Measurements from ENCODE around the gene FAXC.
"Not testable (repeated sequence)": the region's sequence is repeated elsewhere in the genome, so short reads cannot be mapped to it uniquely, and the experiment has no call there.

FAXC gene

DNA sequence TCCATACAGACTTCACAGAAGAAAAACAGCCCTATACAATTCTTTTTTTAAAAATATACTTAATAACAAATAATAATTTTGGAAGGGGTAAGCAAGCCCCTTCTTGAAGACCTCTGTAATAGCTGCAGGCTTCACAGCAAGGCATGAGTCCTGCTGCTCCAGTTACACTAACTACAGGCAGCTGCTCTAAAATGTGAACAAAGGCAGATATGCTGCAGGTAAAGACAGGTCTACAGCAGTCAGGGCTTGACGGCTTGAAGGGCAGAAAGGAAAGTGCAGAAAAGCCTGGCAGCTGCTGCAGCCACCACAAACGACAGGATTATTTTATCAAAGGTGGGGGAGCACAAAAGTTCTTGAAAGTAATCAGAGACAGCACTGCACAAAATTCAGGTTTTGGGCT is 11.3 kb downstream of the FAXC start:
- no peak for FAIRE-seq

DNA sequence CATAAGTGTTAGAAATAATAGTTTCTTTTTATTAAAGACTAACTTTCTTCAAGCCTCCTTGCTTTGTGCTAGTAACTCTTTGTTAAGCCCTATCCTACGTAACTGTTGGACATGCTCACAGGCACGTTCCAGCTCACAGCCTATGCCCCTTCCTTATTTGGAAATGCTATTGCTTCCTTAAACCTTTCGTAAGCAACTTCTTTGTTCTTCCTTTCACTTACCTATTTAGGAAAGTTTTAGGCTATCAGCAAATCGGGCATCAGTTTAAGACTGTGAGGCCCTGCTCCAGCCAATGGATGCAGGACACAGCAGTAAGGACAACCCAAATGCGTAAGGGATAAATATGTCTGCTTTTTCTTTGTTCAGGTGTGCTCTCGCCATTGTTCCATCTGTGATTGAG is 14.2 kb downstream of the FAXC start:
- not testable (repeated sequence) for FAIRE-seq

DNA sequence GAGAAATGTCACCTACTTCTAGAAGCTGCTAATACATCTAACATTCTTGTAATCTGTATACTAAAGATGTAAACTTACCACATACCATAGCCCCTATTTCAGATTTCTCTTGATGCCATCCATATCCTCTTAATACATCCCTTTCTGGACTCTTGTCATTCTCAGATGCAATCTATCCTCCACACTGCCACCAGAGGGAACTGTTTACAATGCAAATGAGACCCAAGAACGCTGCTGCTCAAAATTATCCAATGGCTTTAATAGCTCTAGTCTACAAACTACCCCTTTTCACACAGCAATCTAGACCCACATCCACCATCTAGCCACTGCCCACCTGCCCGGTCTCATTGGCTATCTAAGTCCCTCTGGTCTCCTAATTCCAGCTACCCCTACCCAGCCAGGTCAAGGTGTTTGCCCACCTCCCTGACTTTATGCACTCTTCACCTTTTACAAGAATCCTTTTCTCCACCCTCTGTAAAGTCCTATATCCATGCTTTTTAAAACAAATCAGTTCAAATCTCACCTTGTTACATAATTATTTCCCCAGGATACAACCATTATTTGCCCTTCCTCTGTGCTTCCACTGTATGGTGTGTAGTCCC is 14.8 kb downstream of the FAXC start:
- peak; percentile 56 for FAIRE-seq

DNA sequence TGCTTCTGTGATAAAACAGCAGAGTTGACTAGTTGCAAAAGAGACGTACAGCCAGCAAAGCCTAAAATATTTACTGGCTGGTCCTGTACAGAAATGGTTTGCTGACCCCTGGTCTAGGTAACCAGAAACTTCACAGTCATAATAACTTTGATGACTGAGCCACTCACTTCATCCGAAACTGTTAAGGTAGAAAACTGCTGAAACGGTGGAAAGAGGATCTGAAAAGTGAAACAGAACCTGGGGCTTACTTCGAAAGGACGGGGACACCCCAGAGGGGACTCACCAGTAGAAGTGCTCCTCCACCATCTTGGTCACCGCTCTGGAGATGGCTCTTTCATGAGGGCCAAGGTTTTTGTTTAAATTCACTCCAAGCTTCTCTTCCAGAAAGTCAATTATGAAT is 16.4 kb downstream of the FAXC start:
- no peak for FAIRE-seq

DNA sequence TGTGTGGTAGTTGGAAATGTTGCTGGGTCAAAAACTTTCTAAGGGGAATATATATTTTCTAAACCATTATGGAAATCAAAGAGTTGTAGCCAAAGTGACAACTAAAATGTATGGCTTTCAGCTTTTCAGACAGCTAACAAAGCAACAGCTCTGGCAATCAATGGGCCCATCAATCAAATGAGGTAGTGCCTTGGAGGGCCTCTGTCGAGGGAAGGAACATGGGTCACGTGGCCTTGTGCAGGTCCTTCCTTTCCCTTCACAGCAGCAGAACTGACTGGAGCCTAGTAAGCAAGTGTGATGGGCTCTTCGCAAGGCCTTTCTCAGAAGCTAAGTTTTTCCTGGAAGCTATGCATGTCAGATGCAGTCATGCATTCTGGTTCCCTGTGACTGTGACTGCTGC is 17.9 kb downstream of the FAXC start:
- FAIRE-seq = no peak

DNA sequence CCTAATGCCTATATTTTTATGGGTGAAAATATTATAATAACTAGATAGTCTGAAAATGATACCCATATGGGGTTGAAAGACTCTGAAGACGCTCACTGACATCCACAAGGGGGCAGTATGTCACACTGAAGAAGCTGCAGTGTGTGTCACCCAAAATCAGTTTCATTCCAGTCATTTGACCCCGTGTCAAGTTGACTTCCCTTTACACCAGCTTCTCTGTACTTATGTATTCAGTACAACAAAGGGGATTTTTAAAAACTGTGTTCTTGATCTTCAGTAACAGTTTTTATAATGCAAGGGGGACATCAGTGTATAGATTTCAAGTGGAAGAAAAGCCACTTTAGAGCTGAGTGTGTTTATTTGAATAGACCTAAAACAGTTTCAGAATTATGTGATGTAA is 19.3 kb downstream of the FAXC start:
- peak; percentile 13 for FAIRE-seq

DNA sequence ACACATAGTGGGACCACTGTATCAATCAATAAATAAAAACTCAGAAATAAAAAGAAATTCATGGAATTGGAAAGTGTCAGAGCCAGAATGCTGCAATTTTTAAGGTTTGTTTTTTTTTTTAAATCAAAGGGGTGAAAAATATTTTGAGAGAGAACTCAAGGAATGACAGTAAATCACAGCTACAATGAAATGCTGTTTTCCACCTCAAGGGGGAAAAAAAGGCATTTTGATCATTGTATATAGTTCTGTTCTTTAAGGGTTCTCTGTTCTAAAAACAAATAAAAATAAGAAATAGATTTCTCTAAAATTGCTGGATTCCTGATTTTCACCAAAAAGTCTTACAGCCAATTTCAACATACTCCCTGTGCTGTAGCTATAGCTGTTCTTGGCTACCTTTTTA is 24.5 kb downstream of the FAXC start:
- FAIRE-seq = no peak

DNA sequence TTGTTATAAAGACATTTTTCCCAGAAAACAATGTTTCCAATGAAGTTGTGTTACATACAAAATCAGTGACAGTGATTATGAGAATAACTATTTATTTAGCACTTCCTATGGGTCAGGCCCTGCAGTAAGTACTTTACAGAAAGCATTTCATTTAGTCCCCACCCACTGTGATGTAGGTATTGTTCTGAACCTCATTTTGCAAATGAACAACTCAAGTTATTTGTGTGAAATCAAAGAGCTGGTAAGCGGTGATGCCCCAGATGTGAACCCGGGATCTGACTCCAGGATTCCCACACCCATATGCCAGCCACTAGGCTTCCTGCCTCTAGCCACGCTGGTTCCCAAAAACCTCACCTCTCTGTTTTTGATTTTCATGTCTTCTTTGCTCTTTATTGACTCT is 30.9 kb downstream of the FAXC start:
- FAIRE-seq = no peak

DNA sequence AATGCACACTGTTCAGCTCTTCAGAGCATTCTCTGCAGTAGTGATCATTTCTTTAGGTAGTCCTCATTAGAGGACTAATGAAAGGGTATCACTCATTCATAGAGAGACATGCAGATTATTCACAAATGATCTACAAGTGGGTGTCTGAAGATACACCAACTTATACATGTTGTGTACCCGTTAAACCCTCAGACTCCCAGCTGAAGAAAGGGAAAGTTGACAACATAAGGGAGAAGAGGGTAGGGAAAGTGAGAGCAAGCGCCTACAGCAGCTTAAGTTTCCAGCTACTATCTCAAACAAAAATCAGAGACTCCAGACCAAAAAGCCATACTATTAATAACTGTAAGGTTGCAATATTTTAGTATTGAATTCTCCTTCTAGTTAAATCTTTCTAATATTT is 37.1 kb downstream of the FAXC start:
- FAIRE-seq = no peak

DNA sequence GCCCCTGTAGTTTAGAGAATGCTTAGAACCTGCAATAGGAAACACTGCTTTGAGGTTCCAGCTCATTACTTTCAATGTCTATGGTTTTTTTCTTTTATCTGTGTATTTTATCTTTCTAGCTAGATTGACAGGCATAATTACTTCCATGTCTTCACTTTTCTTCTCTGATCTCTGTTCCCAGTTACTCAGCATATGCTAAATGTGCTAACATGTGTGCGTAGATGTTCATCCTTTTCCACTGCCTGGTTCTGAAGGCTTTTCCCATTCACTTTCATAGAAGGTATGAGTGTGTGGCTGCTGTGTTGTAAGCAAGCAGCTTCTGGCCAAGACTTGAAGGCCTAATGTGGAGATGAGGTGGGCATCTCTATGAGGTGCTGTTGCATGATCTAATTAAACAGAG is 38.9 kb downstream of the FAXC start:
- FAIRE-seq = no peak

DNA sequence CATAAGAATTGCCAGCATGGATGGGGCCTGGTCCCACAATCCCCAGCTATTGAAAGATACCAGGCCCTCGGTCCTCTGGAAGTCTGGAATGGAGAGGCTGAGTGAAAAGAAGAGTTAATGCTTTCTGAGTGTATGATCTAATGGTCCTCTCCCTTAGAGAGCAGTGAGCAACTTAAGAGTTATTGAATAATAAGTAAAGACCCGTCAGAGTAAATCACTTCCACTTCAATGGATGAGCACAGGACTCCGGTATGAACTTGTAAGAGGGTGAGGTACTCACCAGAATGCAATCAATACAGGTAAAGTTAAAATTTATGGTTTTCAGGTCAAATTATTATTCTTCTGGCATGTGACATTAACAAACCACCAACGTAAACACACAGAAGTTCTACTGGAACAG is 39.9 kb downstream of the FAXC start:
- FAIRE-seq = no peak

DNA sequence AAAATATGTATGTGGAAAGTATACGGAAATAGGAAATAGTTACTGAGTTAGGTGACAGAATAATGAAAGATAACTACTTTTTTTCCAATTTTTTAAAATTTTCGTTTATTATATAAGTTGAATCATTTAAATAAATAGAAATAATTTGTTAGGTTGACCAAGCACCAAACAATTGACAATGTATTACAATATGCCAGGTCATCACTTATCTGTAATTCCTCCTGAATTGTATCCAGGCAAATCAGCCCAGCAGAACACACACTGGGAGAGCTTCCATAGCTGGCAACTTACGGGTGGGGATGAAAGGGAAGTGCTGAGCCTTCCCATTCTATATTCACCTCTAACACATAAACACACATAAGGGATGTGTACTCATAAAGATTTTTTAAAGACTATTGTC is 40.7 kb downstream of the FAXC start:
- FAIRE-seq = no peak

DNA sequence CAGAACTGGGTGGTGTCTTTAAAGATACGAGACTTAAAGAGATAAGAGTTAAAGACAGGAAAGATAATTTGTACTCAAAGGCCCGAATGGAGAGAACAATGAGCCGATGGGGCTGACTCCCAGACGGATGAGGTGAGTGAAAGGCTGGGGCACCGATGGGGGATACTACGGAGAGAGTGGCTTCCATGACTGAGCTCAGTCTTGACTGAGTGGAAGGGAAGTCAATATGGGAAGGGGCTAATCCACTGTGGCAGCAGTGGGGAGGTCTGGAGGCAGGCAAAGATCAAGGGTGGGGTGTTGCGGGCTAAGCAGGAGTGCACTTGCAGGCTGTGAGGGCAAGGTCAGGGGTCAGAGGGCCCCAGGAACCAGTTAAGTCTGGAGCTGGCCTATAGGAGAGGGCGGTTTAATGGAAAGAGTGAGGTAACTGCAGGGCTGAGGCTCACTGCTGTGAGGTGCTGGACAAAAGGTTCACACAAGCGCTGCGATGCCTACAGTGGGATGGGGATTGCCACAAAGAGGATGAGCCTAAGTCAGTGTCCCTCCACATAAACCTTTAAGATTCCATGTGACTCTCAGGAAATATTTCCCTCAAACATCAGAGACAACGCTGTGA is 42.1 kb downstream of the FAXC start:
- FAIRE-seq = no peak

DNA sequence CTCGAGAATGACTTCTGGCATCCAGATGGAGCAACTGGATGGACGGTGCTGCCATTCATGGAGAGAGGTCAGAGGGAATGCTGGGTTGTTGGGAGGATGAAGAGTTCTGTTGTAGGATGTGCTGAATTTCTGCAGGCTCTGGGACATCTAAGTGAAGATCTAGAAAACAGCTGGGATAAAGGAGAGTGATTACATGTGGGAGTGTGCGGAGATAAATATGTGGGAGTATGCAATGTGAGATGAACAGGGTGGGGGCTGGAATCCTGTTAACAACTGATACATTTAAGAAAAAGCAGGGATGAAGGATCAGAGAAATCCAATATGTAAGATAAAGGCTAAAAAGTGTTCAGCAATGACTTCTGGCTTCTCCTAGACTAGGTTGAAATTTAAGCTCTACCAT is 43.1 kb downstream of the FAXC start:
- no peak for FAIRE-seq

DNA sequence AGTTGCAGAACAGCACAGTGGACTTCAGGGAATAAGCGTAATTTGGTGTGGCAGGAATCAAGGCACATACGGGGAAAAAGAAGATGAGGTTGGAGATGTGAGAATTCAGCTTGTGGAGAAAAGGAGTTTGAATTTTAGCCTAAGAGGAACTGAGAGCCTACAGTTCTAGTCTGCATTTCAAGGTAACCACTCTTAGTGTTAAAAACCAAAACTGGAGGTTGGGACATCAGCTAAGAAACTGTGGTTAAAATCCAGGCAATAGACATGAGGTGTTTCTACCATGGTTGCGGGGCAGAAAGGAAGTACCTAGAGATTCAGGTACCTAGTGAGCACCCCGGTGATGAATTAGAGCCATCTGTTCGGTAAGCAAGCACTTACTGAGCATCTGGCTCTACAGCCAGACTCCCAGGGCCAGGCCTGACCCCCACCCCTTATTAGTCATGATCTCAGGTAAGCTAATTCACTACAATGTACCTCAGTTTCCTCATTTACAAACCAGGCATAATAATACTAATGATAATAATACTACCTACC is 44.4 kb downstream of the FAXC start:
- no peak for FAIRE-seq

DNA sequence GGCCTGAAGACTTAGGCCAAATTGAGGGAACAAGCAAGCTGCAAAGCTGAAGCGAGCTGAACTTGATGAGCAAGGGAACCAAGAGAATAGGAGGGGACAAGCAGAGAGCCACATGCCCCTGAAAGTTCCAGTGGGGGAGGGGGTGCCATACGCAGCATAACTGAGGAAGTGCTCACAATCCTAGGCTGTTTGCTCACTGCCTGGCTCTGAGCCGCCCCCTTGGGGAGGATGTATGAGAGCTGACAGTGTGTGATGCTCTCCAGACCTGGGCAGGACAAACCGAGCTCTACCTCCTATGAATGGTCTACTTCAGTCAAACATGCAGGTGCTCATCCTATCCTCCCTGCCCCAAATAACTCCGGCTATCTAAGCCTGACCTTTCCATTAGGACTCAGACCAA is 52.1 kb downstream of the FAXC start:
- FAIRE-seq = no peak

DNA sequence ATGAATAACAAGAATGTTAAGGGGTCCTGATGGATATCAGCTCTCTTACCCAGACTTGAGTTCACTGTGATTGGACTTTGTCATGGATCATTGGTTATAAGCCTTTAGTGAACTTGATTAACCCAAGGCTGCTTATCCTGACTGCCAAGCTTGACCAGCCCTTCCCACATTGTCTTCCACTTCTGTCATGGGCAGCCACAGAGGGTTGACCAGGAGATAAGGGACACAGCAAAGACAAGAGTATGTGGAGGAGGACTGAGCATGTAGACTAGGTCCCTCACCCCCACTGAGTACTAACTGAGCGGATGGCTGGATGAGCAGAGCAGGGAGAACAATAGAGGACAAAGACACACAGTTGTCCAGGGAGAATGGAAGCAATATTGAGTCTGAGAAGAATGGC is 52.5 kb downstream of the FAXC start:
- FAIRE-seq = no peak

DNA sequence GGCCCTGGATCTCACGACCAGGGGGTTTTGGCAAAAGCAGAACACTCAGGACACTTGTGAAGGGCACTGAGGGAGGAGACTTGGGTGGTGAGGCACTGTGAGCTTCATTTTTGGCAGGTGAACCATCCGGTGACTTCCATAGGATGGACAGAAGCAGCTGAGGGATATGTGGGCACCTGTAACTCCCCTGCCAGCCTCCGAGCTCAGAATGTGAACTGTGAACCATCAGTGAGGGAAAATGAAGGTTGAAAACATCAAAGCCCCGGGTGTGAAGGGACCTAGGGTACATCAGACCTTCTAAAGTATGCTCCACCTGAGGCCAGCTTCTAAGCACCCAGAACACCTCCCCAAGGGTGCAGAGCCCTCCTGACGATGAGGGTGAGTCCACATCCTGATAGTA is 53.2 kb downstream of the FAXC start:
- FAIRE-seq = no peak

DNA sequence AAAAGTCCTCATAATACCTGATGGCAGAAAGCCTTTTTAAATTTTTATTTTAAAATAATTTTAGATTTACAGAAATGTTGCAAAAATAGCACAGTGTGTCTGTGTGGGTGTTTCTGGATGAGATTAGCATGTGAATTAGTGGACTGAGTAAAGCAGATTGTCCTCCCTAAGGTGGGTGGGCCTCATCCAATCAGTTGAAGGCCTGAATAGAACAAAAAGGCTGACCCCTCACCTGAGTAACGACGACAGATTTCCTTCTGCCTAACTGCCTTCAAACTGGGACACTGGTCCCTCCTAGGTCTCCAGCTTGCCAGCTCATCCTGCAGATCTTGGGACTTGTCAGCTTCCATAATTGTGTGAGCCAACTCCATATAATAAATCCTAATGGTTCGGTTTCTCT is 54.2 kb downstream of the FAXC start:
- FAIRE-seq = no peak

DNA sequence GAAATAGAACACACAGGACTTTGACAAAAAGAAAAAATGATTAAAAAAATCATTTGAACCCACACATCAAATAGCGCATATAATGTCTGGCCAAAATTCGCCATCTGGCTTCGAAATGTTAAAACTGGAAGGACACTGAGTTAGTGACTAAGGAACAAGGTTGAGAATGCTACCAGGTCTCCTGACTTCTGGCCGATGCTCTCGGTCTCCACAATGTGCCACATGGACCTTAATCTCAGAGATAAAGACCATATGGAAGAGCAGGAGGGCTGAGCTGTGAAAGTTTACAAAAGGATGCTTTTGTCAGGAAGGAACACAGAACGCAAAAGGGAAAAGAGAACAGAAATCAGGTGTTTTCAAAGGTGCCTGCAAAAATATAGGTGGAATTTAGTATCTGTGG is 54.7 kb downstream of the FAXC start:
- FAIRE-seq = no peak

DNA sequence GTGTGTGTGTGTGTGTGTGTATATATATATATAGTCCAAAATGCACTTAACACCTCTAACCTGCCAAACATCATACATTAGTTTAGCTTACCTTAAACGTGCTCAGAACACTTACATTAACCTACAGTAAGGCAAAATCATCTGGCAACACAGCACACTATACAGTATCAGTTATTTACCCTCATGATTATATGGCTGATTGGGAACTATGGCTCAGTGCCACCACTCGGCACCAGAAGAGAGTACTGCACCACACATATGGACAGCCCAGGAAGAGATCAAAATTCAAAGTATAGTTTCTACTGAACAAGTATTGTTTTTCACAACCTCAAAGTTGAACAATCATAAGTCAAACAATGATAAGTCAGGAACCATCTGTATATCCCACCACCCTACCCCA is 59.8 kb downstream of the FAXC start:
- FAIRE-seq = no peak

DNA sequence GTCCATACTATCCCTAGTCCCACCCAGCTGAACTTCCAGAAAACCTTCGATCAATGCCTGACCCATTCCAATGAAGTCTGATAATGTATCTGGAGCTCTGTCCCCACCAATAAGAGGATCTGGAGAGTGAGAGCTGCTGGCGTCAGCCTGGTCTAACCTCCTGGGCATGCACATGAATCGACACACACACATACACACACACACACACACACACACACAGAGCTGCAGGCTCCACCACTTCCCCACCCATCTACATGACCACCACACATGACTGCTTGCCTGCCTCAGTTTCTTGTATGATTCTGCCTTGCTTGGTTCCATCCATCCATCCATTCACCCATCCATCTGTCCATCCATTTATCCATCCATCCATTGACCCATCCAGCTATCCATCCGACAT is 60.8 kb downstream of the FAXC start:
- no peak for FAIRE-seq

DNA sequence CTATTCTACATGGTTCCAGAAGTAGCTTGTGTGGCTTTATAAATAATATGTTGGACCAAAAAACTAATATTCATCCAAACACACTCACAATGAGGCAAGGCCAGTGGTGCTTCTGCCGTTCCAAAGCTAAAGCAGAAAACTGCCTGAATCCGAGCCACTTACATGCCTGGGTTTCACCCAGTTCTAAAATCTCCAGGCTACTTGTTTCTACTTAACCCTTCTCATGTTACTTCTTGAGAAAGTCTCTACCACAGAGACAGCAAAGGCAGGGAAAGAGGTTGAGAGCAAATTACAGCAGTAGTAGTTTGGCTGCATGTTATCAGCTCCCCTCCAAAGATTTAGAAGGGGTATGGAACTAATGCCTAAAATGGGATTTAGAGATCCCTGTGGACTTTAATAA is 62.0 kb downstream of the FAXC start:
- FAIRE-seq = no peak

DNA sequence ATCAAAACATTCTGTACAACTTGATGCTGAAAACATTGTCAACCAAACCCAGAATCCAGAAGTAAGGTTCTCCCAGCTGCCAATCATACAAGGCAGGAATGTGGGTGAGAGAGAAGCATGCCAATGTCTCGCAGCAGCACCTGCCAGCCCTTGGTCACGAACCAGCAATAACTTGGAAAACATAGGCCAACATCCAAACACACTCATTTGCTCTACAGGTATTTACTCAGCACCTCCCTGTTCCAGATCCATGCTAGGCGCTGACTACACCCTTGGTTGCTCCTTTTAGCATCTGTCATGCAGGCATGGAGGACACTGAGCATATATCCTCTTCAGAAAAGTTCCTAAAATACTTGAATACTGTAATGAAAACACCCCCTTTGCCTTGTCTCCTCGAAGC is 63.6 kb downstream of the FAXC start:
- no peak for FAIRE-seq

DNA sequence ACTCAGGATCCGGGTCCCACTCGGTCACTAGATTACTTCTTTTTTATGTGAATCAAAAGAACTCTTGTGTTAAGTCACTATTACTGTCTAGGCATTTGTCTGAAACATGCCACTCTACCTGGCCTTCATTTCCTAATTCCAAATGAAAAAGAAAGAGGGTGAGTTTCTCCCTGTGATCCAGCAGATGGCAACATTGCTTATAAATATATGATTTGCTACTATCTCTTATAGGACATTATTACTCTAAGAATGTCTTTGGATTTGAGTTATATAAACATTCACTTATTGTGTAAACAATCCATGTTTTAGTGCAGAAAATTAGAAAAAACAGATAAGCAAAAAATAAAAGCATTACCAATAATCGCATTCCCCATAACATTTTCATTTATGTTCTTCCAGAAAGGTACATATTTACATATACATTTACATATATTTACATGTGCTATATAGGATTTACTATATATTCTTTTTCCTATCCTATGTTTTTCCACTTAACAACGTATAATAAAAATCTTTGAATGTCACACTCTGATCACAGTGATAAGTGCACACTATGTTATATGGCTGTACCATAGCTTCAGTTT is 66.9 kb downstream of the FAXC start:
- FAIRE-seq = peak; percentile 85
